ENCODE measurements around the gene RILPL2. TPM values are rescaled to one million over a fixed set of nuclear protein-coding genes. Genes with fewer than 3 reads are reported as not detected.

The RILPL2 gene
- total RNA-seq, 1 donor from 2014 or later: 1.9 TPM

DNA sequence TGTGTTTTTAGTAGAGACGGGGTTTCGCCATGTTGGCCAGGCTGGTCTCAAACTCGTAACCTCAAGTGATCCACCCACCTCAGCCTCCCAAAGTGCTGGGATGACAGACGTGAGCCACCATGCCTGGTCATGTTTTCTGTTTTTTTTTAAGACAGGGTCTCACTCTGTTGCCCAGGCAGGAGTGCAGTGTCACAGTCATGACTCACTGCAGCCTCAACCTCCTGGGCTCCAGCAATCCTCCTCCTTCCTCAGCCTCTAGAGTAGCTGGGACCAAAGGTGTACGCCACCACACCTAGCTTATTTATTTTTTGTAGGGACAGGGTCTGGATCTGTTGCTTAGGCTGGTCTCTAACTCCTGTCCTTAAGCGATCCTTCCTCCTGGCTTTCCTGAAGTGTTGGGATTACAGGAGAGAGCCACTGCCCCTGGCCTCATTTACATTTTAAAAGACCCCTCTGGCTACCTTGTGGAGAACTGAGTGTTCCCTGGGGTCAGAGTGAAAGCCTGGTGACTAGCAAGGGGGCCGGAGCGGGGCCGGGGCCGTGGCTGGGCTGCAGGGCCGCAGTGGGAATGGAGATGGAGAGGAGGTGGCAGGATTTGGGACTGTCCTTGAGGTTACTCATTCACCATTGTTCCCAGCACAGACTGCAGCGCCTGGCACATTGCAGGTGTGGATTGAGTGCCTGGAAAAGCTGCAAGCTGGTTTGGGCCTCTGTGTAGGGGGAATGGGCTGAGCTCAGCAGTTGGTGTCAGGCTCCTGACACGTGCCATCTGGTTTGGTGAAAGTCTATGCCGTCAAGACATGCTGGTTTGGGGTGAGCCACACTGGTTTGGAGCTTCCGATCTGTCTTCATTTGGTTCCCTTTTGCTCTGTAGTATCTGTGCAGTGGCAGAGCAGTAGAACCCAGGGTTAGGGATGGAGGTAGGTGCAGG lies 34.5 kb downstream of the RILPL2 start:
- peaks cover 8% of the 10 kb centered on the region for H3K36me3 Mint-ChIP-seq (ENCODE audit: low read depth)
- H3K27me3 Mint-ChIP-seq (ENCODE audit: low read depth): no peaks in the 10 kb centered on the region
- no peak overlapping the region for H3K27ac Mint-ChIP-seq (ENCODE audit: unreplicated experiment)
- H3K9me3 Mint-ChIP-seq: no peaks in the 10 kb centered on the region
- no peak overlapping the region for H3K4me3 Mint-ChIP-seq
- DNase-seq (ENCODE audit: low read depth, low spot score): no peak
- no peaks in the 10 kb centered on the region for H3K4me1 Mint-ChIP-seq
- TF ChIP-seq, protein P1, sequence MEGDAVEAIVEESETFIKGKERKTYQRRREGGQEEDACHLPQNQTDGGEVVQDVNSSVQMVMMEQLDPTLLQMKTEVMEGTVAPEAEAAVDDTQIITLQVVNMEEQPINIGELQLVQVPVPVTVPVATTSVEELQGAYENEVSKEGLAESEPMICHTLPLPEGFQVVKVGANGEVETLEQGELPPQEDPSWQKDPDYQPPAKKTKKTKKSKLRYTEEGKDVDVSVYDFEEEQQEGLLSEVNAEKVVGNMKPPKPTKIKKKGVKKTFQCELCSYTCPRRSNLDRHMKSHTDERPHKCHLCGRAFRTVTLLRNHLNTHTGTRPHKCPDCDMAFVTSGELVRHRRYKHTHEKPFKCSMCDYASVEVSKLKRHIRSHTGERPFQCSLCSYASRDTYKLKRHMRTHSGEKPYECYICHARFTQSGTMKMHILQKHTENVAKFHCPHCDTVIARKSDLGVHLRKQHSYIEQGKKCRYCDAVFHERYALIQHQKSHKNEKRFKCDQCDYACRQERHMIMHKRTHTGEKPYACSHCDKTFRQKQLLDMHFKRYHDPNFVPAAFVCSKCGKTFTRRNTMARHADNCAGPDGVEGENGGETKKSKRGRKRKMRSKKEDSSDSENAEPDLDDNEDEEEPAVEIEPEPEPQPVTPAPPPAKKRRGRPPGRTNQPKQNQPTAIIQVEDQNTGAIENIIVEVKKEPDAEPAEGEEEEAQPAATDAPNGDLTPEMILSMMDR (conservative IDR thresholded peaks at IDR 0.05): no peak

DNA sequence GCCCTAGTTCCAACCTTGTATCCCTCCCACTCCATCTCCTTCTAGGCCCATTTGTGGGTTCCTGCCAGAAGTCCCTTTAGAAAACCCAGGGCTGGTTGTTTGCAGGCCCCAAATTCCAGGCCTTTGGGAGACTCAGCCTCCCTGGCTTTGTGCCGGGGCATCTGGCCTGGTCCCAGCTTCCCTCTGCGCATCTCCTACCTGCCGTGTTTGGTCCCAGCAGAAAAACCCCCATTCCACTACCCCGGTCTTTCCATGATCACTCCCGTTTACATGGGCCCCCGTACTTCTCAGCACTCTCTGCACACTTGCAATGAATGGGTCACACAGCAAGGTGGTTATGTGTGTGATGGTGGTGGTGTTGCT lies 37.2 kb downstream of the RILPL2 start:
- H3K9me3 Mint-ChIP-seq: no peaks in the 10 kb centered on the region
- no peak for DNase-seq (ENCODE audit: low read depth, low spot score)
- H3K36me3 Mint-ChIP-seq (ENCODE audit: low read depth): peaks cover 2% of the 10 kb centered on the region
- no peaks in the 10 kb centered on the region for H3K4me1 Mint-ChIP-seq
- no peak overlapping the region for H3K4me3 Mint-ChIP-seq
- peak overlapping the region; percentile 9 for H3K27ac Mint-ChIP-seq (ENCODE audit: unreplicated experiment)
- TF ChIP-seq, protein P1 (conservative IDR thresholded peaks at IDR 0.05): no peak
- no peaks in the 10 kb centered on the region for H3K27me3 Mint-ChIP-seq (ENCODE audit: low read depth)

DNA sequence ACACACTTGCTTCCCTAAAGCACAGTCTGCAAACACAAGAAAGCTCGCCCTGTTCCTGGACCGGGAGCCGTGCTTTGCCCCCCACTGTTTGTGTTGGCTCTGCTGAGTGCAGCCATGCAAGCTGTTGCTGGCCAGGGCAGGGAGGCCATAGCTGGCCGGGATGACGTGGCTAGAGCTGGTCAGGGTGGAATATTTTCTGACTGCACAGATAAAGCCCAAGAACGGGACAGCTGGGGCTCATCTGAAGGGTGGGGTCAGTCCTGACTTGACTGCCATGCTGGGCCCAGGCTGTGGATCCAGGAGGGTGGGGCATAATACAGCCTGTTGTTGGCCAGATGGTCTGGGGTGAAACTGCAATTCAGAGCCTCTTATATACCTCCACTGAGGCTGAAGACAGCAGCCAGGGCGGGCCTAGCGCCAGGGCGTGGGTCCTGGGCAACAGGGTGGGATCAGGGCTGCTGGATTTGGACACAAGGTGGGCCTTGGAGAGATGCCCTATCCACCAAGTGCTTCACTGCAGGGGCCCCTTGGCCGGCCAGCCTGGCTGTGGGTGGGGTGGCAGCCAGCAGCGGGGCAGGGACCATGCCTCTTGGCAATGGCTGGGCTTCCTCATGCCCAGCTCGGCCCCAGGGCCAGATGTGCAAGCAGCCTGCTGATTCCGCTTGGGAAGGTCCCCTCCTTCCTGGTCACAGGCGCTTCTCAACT lies 37.8 kb downstream of the RILPL2 start:
- peaks cover 2% of the 10 kb centered on the region for H3K36me3 Mint-ChIP-seq (ENCODE audit: low read depth)

DNA sequence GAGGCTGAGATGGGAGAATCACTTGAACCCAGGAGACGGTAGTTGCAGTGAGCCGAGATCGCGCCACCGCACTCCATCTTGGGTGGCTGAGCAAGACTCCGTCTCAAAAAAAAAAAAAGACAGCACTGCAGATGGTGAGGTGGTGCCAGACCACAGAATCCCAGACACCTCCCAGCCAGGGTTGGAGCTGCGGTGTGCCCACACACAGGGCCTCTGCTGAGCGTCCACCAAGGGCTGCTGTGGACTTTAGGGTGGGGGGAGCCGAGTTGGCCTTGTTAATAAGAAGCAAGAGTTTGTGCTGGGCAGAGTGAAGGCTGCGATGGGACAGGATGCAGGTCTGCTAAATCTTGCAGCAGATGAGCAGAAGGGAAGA lies 38.3 kb downstream of the RILPL2 start:
- no peak overlapping the region for H3K27ac Mint-ChIP-seq (ENCODE audit: unreplicated experiment)
- H3K36me3 Mint-ChIP-seq (ENCODE audit: low read depth): peaks cover 2% of the 10 kb centered on the region
- H3K4me1 Mint-ChIP-seq: no peaks in the 10 kb centered on the region
- no peak for DNase-seq (ENCODE audit: low read depth, low spot score)
- H3K9me3 Mint-ChIP-seq: no peaks in the 10 kb centered on the region
- H3K27me3 Mint-ChIP-seq (ENCODE audit: low read depth): no peaks in the 10 kb centered on the region
- H3K4me3 Mint-ChIP-seq: no peak overlapping the region
- TF ChIP-seq, protein P1 (conservative IDR thresholded peaks at IDR 0.05): no peak

More for the DNA sequence above, 37.8 kb downstream of the RILPL2 start:
- H3K4me3 Mint-ChIP-seq: no peak overlapping the region
- no peaks in the 10 kb centered on the region for H3K27me3 Mint-ChIP-seq (ENCODE audit: low read depth)
- H3K27ac Mint-ChIP-seq (ENCODE audit: unreplicated experiment): no peak overlapping the region
- H3K4me1 Mint-ChIP-seq: no peaks in the 10 kb centered on the region
- no peak for DNase-seq (ENCODE audit: low read depth, low spot score)
- TF ChIP-seq, protein P1 (conservative IDR thresholded peaks at IDR 0.05): no peak
- H3K9me3 Mint-ChIP-seq: no peaks in the 10 kb centered on the region

DNA sequence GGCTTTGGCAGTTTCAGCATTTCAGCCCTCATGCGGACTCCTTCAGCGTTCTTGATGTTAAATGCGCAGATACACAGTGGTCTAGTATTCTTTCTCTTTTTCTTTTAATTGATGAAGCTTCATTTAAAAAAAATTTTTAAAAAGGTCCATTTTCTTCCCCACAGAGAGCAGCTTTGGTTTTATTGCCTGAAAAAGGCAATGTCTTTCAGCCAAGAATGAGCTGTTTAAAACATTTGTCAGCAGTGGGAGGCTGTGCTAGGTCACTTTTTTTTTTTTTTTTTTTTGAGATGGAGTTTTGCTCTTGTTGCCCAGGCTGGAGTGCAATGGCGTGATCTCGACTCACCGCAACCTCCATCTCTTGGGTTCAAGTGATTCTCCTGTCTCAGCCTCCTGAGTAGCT lies 39.1 kb downstream of the RILPL2 start:
- Mint-ChIP-seq H3K4me1 (no peaks in the 10 kb centered on the region), H3K27ac (ENCODE audit: unreplicated experiment) (no peak overlapping the region), H3K36me3 (ENCODE audit: low read depth) (peaks cover 3% of the 10 kb centered on the region), H3K27me3 (ENCODE audit: low read depth) (no peaks in the 10 kb centered on the region), H3K4me3 (no peak overlapping the region), H3K9me3 (no peaks in the 10 kb centered on the region)
- TF ChIP-seq, protein P1 (conservative IDR thresholded peaks at IDR 0.05): no peak
- DNase-seq (ENCODE audit: low read depth, low spot score): no peak
